Naive thymus-derived CD4-positive, alpha-beta T cell (primary cell): ENCODE data around the gene ICAM3. TPM values are rescaled to one million over a fixed set of nuclear protein-coding genes. Genes with fewer than 3 reads are reported as not detected.

Experiments used
- ATAC-seq: fragments of 150-1000 bp; cut with Tn5 transposase; 2 replicates; pipeline ENCODE4 v1.10.0; 2021; ENCODE audit warnings: mild to moderate bottlenecking, moderate library complexity
- CTCF ChIA-PET: fragments of 350-600 bp; sonication (Branson Sonifier 250); formaldehyde crosslinking; loops from one replicate; lab custom pipeline; 2021; ENCODE audit warnings: antibody characterized with exemption; lab: Charles Lee
- POLR2A ChIA-PET: fragments of 350-600 bp; sonication (Branson Sonifier 250); formaldehyde crosslinking; loops from one replicate; lab custom pipeline; 2021; ENCODE audit warnings: antibody characterized with exemption, inconsistent platforms; lab: Charles Lee
- DNase-seq, 9 donors: peaks; one replicate each; pipeline versions ENCODE4 v3.0.0 to v3.0.0-alpha.2; 2020 to 2022; ENCODE audit warnings: mixed read lengths in 1 of 9
- H3K27ac ChIP-seq: one replicate; pipeline ENCODE4 v1.7.0; 2013; ENCODE audit warnings: mild to moderate bottlenecking, low read depth, low read length, moderate library complexity
- H3K27me3 ChIP-seq, 2 donors: one replicate each; pipeline ENCODE4 v1.7.0; 2013; ENCODE audit warnings: low read length in 2 of 2, mild to moderate bottlenecking in 2 of 2, moderate library complexity in 2 of 2; ENCODE audit not compliant: control insufficient read depth in 2 of 2, insufficient read depth in 2 of 2
- H3K36me3 ChIP-seq, 3 experiments: 1 replicate in 2 of 3; 2 replicates in 1 of 3; pipeline ENCODE4 v1.7.0; 2013; ENCODE audit warnings: low read length in 3 of 3, mild to moderate bottlenecking in 3 of 3, moderate library complexity in 1 of 3; ENCODE audit not compliant: insufficient read depth in 3 of 3, control insufficient read depth in 2 of 3
- H3K4me1 ChIP-seq, 2 donors: one replicate each; pipeline ENCODE4 v1.7.0; 2013; ENCODE audit warnings: low read length in 2 of 2, mild to moderate bottlenecking in 2 of 2, moderate library complexity in 1 of 2; ENCODE audit not compliant: control insufficient read depth in 2 of 2, insufficient read depth in 2 of 2
- H3K4me3 ChIP-seq: 2 replicates; pipeline ENCODE4 v1.7.0; 2013; ENCODE audit warnings: mild to moderate bottlenecking, low read length
- H3K9me3 ChIP-seq, 3 experiments: 1 replicate in 2 of 3; 2 replicates in 1 of 3; pipeline ENCODE4 v1.7.0; 2013; ENCODE audit warnings: low read length in 3 of 3; ENCODE audit not compliant: control insufficient read depth in 2 of 3
- H3K27ac Mint-ChIP-seq, 9 donors: one replicate each; pipeline ENCODE4 v1.8.0; 2020 to 2022; ENCODE audit warnings: mixed read lengths in 9 of 9, mild to moderate bottlenecking in 8 of 9, moderate library complexity in 5 of 9, inconsistent platforms in 2 of 9
- H3K27me3 Mint-ChIP-seq, 5 donors: one replicate each; pipeline ENCODE4 v1.8.0; 2021 to 2022; ENCODE audit warnings: mixed read lengths in 5 of 5, mild to moderate bottlenecking in 1 of 5
- H3K36me3 Mint-ChIP-seq, 5 donors: one replicate each; pipeline ENCODE4 v1.8.0; 2020 to 2022; ENCODE audit warnings: mixed read lengths in 5 of 5, mild to moderate bottlenecking in 3 of 5, inconsistent platforms in 1 of 5
- H3K4me1 Mint-ChIP-seq, 7 donors: one replicate each; pipeline ENCODE4 v1.8.0; 2020 to 2022; ENCODE audit warnings: mixed read lengths in 7 of 7, mild to moderate bottlenecking in 3 of 7, inconsistent platforms in 1 of 7
- H3K4me3 Mint-ChIP-seq, 10 donors: one replicate each; pipeline ENCODE4 v1.8.0; 2020 to 2022; ENCODE audit warnings: mild to moderate bottlenecking in 10 of 10, mixed read lengths in 10 of 10, moderate library complexity in 6 of 10, inconsistent platforms in 2 of 10
- H3K9me3 Mint-ChIP-seq, 11 donors: one replicate each; pipeline ENCODE4 v1.8.0; 2020 to 2022; ENCODE audit warnings: mixed read lengths in 11 of 11, mild to moderate bottlenecking in 4 of 11, inconsistent platforms in 1 of 11, moderate library complexity in 1 of 11
- intact Hi-C, 2 donors: fragments of 100-400 bp; cut with micrococcal nuclease; formaldehyde crosslinking; loops; one replicate each; pipeline ENCODE4 v1.15.1; 2023
- polyA plus RNA-seq, 2 donors: library from polyadenylated mRNA; unstranded; fragments of 300-500 nt; fragmentation: Illumina TruSeq; gene quantifications; one replicate each; pipeline ENCODE4 v1.2.3, GENCODE V29; 2021
- total RNA-seq, 6 experiments: library from RNA in 5 of 6; stranded (reverse) in 5 of 6; gene quantifications; 1 replicate in 5 of 6; 2 replicates in 1 of 6; pipeline ENCODE4 v1.2.3 and lab custom pipeline; 2021 to 2026

ICAM3 gene
- total and polyA plus RNA-seq, 7 experiments from 2014 or later, result 165 to 244 (median 195) TPM

DNA sequence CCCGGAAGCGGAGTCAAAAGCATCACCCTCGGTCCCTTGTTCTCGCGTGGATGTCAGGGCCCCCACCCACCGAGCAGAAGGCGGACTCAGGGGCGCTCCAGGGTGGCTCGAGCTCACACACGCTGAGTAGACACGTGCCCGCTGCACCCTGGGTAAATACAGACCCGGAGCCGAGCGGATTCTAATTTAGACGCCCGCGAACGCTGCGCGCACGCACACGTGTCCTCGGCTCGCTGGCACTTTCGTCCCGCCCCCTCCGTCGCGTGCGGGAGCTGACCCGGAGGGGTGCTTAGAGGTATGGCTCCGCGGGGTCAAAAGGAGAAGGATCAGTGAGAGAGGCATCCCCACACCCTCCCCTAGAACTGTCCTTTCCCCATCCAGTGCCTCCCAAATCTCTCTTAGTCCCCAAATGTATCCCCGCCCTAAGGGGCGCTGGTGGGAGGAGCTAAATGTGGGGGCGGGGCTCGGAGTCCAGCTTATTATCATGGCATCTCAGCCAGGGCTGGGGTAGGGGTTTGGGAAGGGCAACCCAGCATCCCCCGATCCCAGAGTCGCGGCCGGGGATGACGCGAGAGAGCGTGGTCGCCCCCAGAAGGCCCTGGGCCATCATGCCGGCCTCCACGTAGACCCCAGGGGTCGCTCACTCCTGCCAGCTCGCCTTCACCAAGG is 50.1 kb downstream of the ICAM3 start:
- peak overlapping the region; percentile 70 to 87 (median 80) for H3K4me3 Mint-ChIP-seq
- ChIA-PET POLR2A (interaction anchor here (0.5 to 5.3 kb wide), 5 partner anchors 19 to 867 kb away, joined by 3 to 28 read pairs (median 3); partner anchors contain the start of genes FDX2 and ICAM1), CTCF (interaction anchor here (1.1 kb wide), 1 partner anchor 27 kb away, joined by 3 read pairs; no protein-coding TSS in a partner anchor)
- Histone ChIP-seq H3K9me3 (no peaks in the 10 kb centered on the region), H3K27me3 (peaks cover 8 to 50% of the 10 kb centered on the region in 2 donors), H3K4me1 (peaks cover 50 to 64% of the 10 kb centered on the region in 2 donors), H3K27ac (no peak overlapping the region), H3K4me3 (peak overlapping the region; percentile 57), H3K36me3 (peaks cover 0 to 17% (median 0%) of the 10 kb centered on the region in 3 experiments)
- DNase-seq (peak; percentile 38 to 68 (median 55)), ATAC-seq (peak; percentile 60)
- peaks cover 33 to 62% (median 46%) of the 10 kb centered on the region in 5 donors for H3K27me3 Mint-ChIP-seq
- peaks cover 43 to 73% (median 66%) of the 10 kb centered on the region in 7 donors for H3K4me1 Mint-ChIP-seq
- peak overlapping the region in 1 of 9 donors; percentile 38 for H3K27ac Mint-ChIP-seq
- peaks cover 7 to 27% (median 10%) of the 10 kb centered on the region in 5 donors for H3K36me3 Mint-ChIP-seq
- intact Hi-C loops, result loop anchor here (1.0 to 5.0 kb wide), 4 partner anchors 18 to 188 kb away; partner anchors contain the start of genes ICAM1 (in 1 of the 2) and RAVER1 (in 1 of the 2)
- peaks cover 0 to 4% (median 0%) of the 10 kb centered on the region in 11 donors for H3K9me3 Mint-ChIP-seq

DNA sequence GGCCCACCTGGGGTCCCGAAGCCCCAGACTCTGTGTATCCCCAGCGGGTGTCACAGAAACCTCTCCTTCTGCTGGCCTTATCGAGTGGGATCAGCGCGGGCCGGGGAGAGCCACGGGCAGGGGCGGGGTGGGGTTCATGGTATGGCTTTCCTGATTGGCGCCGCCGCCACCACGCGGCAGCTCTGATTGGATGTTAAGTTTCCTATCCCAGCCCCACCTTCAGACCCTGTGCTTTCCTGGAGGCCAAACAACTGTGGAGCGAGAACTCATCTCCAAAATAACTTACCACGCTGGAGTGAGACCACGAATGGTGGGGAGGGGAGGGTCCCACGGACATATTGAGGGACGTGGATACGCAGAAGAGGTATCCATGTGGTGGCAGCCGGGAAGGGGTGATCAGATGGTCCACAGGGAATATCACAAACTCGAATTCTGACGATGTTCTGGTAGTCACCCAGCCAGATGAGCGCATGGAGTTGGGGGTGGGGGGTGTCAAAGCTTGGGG is 50.7 kb downstream of the ICAM3 start:
- POLR2A ChIA-PET, result interaction anchor here (0.5 to 5.3 kb wide), 3 partner anchors 18 to 868 kb away, joined by 3 to 28 read pairs (median 4); partner anchors contain the start of gene ICAM1
- no peaks in the 10 kb centered on the region for H3K9me3 ChIP-seq
- H3K36me3 Mint-ChIP-seq, result peaks cover 7 to 29% (median 10%) of the 10 kb centered on the region in 5 donors
- peaks cover 8 to 44% of the 10 kb centered on the region in 2 donors for H3K27me3 ChIP-seq
- peak overlapping the region; percentile 57 for H3K4me3 ChIP-seq
- peaks cover 0 to 4% (median 0%) of the 10 kb centered on the region in 11 donors for H3K9me3 Mint-ChIP-seq
- intact Hi-C loops, result loop anchor here (1.0 to 5.0 kb wide), 4 partner anchors 17 to 189 kb away; partner anchors contain the start of genes ICAM1 (in 1 of the 2) and RAVER1 (in 1 of the 2)
- DNase-seq, result peak in 2 of 9 donors; percentile 16 to 49
- peaks cover 0 to 22% (median 0%) of the 10 kb centered on the region in 3 experiments for H3K36me3 ChIP-seq
- peak overlapping the region; percentile 70 to 87 (median 80) for H3K4me3 Mint-ChIP-seq
- peaks cover 43 to 73% (median 66%) of the 10 kb centered on the region in 7 donors for H3K4me1 Mint-ChIP-seq
- peaks cover 33 to 56% (median 46%) of the 10 kb centered on the region in 5 donors for H3K27me3 Mint-ChIP-seq
- peaks cover 46 to 59% of the 10 kb centered on the region in 2 donors for H3K4me1 ChIP-seq
- no peak for ATAC-seq
- CTCF ChIA-PET, result interaction anchor here (1.1 kb wide), 1 partner anchor 28 kb away, joined by 3 read pairs; no protein-coding TSS in a partner anchor
- no peak overlapping the region for H3K27ac ChIP-seq
- peak overlapping the region in 1 of 9 donors; percentile 55 for H3K27ac Mint-ChIP-seq

DNA sequence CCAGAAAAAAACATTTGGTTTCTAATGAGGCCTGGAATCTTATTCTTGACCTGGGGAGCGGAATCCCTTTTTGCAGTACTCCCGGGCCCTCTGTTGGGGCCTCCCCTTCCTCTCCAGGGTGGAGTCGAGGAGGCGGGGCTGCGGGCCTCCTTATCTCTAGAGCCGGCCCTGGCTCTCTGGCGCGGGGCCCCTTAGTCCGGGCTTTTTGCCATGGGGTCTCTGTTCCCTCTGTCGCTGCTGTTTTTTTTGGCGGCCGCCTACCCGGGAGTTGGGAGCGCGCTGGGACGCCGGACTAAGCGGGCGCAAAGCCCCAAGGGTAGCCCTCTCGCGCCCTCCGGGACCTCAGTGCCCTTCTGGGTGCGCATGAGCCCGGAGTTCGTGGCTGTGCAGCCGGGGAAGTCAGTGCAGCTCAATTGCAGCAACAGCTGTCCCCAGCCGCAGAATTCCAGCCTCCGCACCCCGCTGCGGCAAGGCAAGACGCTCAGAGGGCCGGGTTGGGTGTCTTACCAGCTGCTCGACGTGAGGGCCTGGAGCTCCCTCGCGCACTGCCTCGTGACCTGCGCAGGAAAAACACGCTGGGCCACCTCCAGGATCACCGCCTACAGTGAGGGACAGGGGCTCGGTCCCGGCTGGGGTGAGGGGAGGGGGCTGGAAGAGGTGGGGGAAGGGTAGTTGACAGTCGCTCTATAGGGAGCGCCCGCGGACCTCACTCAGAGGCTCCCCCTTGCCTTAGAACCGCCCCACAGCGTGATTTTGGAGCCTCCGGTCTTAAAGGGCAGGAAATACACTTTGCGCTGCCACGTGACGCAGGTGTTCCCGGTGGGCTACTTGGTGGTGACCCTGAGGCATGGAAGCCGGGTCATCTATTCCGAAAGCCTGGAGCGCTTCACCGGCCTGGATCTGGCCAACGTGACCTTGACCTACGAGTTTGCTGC is 52.4 kb downstream of the ICAM3 start, which contains the start of gene ICAM4:
ICAM4 (plus strand) TSS at position 153 of the 935 bp plus-strand sequence; CDS start at position 211, 58 bp downstream.
- peaks cover 5 to 25% (median 9%) of the 10 kb centered on the region in 5 donors for H3K36me3 Mint-ChIP-seq
- H3K9me3 Mint-ChIP-seq, result no peaks in the 10 kb centered on the region
- peaks cover 0 to 29% (median 0%) of the 10 kb centered on the region in 3 experiments for H3K36me3 ChIP-seq
- intact Hi-C loops, result loop anchor here (1.0 to 5.0 kb wide), 3 partner anchors 8 to 190 kb away; partner anchors contain the start of gene RAVER1 (in 1 of the 2)
- ChIA-PET POLR2A (interaction anchor here (0.7 to 5.3 kb wide), 4 partner anchors 9 to 27 kb away, joined by 3 to 28 read pairs (median 6); partner anchors contain the start of gene ICAM1), CTCF (interaction anchor here (0.7 to 2.6 kb wide), 3 partner anchors 16 to 167 kb away, joined by 4 to 7 read pairs (median 7); partner anchors contain the start of gene ICAM1)
- H3K27me3 Mint-ChIP-seq, result peaks cover 23 to 40% (median 32%) of the 10 kb centered on the region in 5 donors
- H3K4me3 ChIP-seq, result peak within 1 kb of the TSS; percentile 8
- DNase-seq (peak in 3 of 9 donors; percentile 25 to 59 (median 27)), ATAC-seq (peak; percentile 30)
- H3K4me1 Mint-ChIP-seq, result peaks cover 32 to 64% (median 50%) of the 10 kb centered on the region in 7 donors
- H3K27me3 ChIP-seq, result peaks cover 8 to 29% of the 10 kb centered on the region in 2 donors
- peak within 1 kb of the TSS; percentile 66 to 87 (median 75) for H3K4me3 Mint-ChIP-seq
- H3K27ac ChIP-seq, result no peak within 1 kb of the TSS
- peak within 1 kb of the TSS in 1 of 9 donors; percentile 51 for H3K27ac Mint-ChIP-seq
- H3K9me3 ChIP-seq, result no peaks in the 10 kb centered on the region
- H3K4me1 ChIP-seq, result peaks cover 36 to 47% of the 10 kb centered on the region in 2 donors

DNA sequence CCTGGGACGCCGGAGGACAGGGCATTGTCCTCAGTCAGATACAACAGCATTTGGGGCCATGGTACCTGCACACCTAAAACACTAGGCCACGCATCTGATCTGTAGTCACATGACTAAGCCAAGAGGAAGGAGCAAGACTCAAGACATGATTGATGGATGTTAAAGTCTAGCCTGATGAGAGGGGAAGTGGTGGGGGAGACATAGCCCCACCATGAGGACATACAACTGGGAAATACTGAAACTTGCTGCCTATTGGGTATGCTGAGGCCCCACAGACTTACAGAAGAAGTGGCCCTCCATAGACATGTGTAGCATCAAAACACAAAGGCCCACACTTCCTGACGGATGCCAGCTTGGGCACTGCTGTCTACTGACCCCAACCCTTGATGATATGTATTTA is 54.0 kb downstream of the ICAM3 start:
- intact Hi-C loops, result loop anchor here in 1 of 2 donors (5.0 kb wide), 1 partner anchor 192 kb away; no protein-coding TSS in a partner anchor
- no peak overlapping the region for H3K4me3 ChIP-seq
- DNase-seq (no peak), ATAC-seq (no peak)
- ChIA-PET POLR2A (interaction anchor here (0.6 to 2.2 kb wide), 2 partner anchors 14 to 57 kb away, joined by 3 to 8 read pairs; partner anchors contain the start of gene ICAM1), CTCF (no interaction called here)
- H3K36me3 ChIP-seq, result peaks cover 0 to 29% (median 0%) of the 10 kb centered on the region in 3 experiments
- peaks cover 8 to 19% of the 10 kb centered on the region in 2 donors for H3K27me3 ChIP-seq
- peaks cover 13 to 24% (median 18%) of the 10 kb centered on the region in 5 donors for H3K27me3 Mint-ChIP-seq
- H3K4me3 Mint-ChIP-seq, result no peak overlapping the region
- H3K4me1 ChIP-seq, result peaks cover 20 to 35% of the 10 kb centered on the region in 2 donors
- H3K27ac ChIP-seq, result no peak overlapping the region
- no peaks in the 10 kb centered on the region for H3K9me3 ChIP-seq
- peaks cover 20 to 52% (median 34%) of the 10 kb centered on the region in 7 donors for H3K4me1 Mint-ChIP-seq
- H3K9me3 Mint-ChIP-seq, result no peaks in the 10 kb centered on the region
- H3K27ac Mint-ChIP-seq, result no peak overlapping the region
- H3K36me3 Mint-ChIP-seq, result peaks cover 5 to 26% (median 9%) of the 10 kb centered on the region in 5 donors

DNA sequence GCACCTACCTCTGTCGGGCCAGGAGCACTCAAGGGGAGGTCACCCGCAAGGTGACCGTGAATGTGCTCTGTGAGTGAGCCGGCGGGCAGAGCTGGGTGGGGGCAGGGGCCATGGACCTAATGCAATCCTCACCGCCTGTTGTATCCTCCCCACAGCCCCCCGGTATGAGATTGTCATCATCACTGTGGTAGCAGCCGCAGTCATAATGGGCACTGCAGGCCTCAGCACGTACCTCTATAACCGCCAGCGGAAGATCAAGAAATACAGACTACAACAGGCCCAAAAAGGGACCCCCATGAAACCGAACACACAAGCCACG is 54.5 kb downstream of the ICAM3 start:
- no peak overlapping the region for H3K4me3 Mint-ChIP-seq
- H3K4me1 ChIP-seq, result peaks cover 16 to 30% of the 10 kb centered on the region in 2 donors
- H3K4me3 ChIP-seq, result no peak overlapping the region
- ChIA-PET POLR2A (interaction anchor here (0.6 kb wide), 1 partner anchor 57 kb away, joined by 3 read pairs; no protein-coding TSS in a partner anchor), CTCF (no interaction called here)
- ATAC-seq, result no peak
- no peaks in the 10 kb centered on the region for H3K9me3 ChIP-seq
- DNase-seq, result no peak
- peaks cover 17 to 50% (median 31%) of the 10 kb centered on the region in 7 donors for H3K4me1 Mint-ChIP-seq
- intact Hi-C loops, result loop anchor here in 1 of 2 donors (5.0 kb wide), 1 partner anchor 192 kb away; no protein-coding TSS in a partner anchor
- peaks cover 0 to 29% (median 0%) of the 10 kb centered on the region in 3 experiments for H3K36me3 ChIP-seq
- H3K27me3 Mint-ChIP-seq, result peaks cover 8 to 20% (median 15%) of the 10 kb centered on the region in 5 donors
- H3K27ac Mint-ChIP-seq, result no peak overlapping the region
- H3K9me3 Mint-ChIP-seq, result no peaks in the 10 kb centered on the region
- peaks cover 8 to 19% of the 10 kb centered on the region in 2 donors for H3K27me3 ChIP-seq
- H3K27ac ChIP-seq, result no peak overlapping the region
- H3K36me3 Mint-ChIP-seq, result peaks cover 6 to 28% (median 11%) of the 10 kb centered on the region in 5 donors
